KMS-11 (cell line): ENCODE results near the gene PLBD2.
"Not testable (repeated sequence)": the region's sequence is repeated elsewhere in the genome, so short reads cannot be mapped to it uniquely, and the experiment has no call there.

Source experiments
- H2AFZ ChIP-seq: fragments of 200-600 bp; sonication (generic); 2 replicates; pipeline ENCODE4 v1.6.1; 2016; ENCODE audit warnings: antibody characterized with exemption, mixed run types, low read depth
- H3K27ac ChIP-seq: fragments of 200-600 bp; sonication (generic); 2 replicates; pipeline ENCODE4 v1.6.1; 2016; ENCODE audit warnings: mild to moderate bottlenecking, mixed run types
- H3K27me3 ChIP-seq: fragments of 200-600 bp; sonication (generic); 2 replicates; pipeline ENCODE4 v1.6.1; 2017; ENCODE audit warnings: mild to moderate bottlenecking, low read depth, mixed run types, moderate library complexity; ENCODE audit not compliant: insufficient read depth
- H3K36me3 ChIP-seq: fragments of 200-600 bp; sonication (generic); 2 replicates; pipeline ENCODE4 v1.6.1; 2017; ENCODE audit warnings: mild to moderate bottlenecking, mixed run types; ENCODE audit not compliant: insufficient read depth
- H3K4me1 ChIP-seq: fragments of 200-600 bp; sonication (generic); 2 replicates; pipeline ENCODE4 v1.6.1; 2016; ENCODE audit warnings: mild to moderate bottlenecking, low read depth, mixed run types; ENCODE audit not compliant: poor library complexity, severe bottlenecking
- H3K4me2 ChIP-seq: fragments of 200-600 bp; sonication (generic); 2 replicates; pipeline ENCODE4 v1.7.0; 2016; ENCODE audit warnings: mild to moderate bottlenecking, mixed run types
- H3K4me3 ChIP-seq: fragments of 200-600 bp; sonication (generic); IDR thresholded peaks from 2 replicates; pipeline ENCODE4 v1.6.1; 2017; ENCODE audit warnings: low read depth, low read length, mixed read lengths; ENCODE audit not compliant: insufficient read depth
- H3K79me2 ChIP-seq: fragments of 200-600 bp; sonication (generic); 2 replicates; pipeline ENCODE4 v1.6.1; 2016; ENCODE audit warnings: low read depth, mixed run types; ENCODE audit not compliant: insufficient read depth
- H3K9ac ChIP-seq: fragments of 200-600 bp; sonication (generic); 2 replicates; pipeline ENCODE4 v1.6.1; 2016; ENCODE audit warnings: mild to moderate bottlenecking, mixed run types
- H4K20me1 ChIP-seq: fragments of 200-600 bp; sonication (generic); 2 replicates; pipeline ENCODE4 v1.6.1; 2016; ENCODE audit warnings: mild to moderate bottlenecking, mixed run types; ENCODE audit not compliant: insufficient read depth
- TF ChIP-seq, protein P1 (sequence below): fragments of 200-600 bp; sonication (generic); conservative IDR thresholded peaks from 2 replicates; pipeline ENCODE4 v1.6.1; 2017; ENCODE audit warnings: low read depth, mild to moderate bottlenecking, antibody characterized with exemption, low read length, moderate library complexity, mixed read lengths

Gene PLBD2

DNA sequence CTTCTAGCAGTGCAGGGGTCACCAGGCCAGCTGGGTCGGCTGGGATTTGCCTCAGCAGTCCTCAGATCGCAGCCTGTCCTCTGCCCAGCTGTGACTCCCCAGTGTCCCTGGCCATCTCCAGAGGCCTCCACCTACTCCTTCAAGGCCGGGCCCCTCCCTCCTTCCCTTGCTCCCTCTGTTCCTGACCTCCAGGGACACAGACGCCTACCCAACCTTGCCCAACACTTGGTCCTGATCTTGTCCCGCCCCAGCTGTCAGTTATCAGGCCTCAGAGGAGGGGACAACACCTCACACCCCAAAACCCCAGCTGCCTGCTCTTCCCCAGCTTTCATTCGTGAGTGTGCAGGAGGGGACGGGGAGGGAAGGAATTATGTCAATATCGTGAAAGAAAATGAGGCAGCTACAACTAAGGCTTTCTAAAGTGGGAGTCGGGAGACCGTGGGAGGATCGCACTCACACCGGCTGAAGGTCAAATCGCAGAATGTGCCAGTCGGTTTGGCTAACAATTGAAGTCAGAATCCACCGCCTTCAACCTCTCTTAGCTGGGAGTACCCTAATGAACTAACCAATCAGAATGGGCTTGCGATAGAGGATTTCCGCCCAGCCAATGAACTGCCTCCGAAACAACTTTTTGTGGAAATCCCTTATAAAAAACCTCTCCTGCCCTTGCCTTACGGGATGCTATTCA lies 9.4 kb upstream of the PLBD2 start:
- H3K36me3 ChIP-seq = no peaks in the 10 kb centered on the region
- H4K20me1 ChIP-seq = no peaks in the 10 kb centered on the region
- no peak overlapping the region for H3K27ac ChIP-seq
- TF ChIP-seq, protein P1, sequence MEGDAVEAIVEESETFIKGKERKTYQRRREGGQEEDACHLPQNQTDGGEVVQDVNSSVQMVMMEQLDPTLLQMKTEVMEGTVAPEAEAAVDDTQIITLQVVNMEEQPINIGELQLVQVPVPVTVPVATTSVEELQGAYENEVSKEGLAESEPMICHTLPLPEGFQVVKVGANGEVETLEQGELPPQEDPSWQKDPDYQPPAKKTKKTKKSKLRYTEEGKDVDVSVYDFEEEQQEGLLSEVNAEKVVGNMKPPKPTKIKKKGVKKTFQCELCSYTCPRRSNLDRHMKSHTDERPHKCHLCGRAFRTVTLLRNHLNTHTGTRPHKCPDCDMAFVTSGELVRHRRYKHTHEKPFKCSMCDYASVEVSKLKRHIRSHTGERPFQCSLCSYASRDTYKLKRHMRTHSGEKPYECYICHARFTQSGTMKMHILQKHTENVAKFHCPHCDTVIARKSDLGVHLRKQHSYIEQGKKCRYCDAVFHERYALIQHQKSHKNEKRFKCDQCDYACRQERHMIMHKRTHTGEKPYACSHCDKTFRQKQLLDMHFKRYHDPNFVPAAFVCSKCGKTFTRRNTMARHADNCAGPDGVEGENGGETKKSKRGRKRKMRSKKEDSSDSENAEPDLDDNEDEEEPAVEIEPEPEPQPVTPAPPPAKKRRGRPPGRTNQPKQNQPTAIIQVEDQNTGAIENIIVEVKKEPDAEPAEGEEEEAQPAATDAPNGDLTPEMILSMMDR = no peak
- no peaks in the 10 kb centered on the region for H3K27me3 ChIP-seq
- no peak overlapping the region for H3K9ac ChIP-seq
- no peaks in the 10 kb centered on the region for H3K4me1 ChIP-seq
- H3K79me2 ChIP-seq = no peaks in the 10 kb centered on the region
- H3K4me2 ChIP-seq = no peak overlapping the region
- H2AFZ ChIP-seq = no peak overlapping the region
- no peak overlapping the region for H3K4me3 ChIP-seq

DNA sequence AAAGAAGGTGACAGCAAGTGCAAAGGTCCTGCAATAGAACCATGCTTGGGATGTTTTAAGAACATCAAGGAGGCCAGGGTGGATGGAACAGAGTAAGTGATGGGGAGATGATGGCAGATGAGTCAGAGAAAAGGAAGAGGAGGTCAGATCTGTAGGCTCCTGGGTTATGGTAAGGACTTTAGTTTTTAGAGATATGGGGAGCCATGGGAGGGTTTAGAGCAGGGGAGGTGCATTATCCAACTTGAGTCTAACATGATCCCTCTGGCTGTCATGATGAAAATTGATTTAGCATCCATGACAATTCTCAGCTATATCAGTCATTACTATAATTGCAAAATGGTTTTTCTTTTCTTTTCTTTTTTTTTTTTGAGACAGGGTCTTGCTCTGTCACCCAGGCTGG lies 7.3 kb upstream of the PLBD2 start:
- H3K27me3 ChIP-seq = no peaks in the 10 kb centered on the region
- H3K36me3 ChIP-seq = no peaks in the 10 kb centered on the region
- no peak overlapping the region for H3K4me2 ChIP-seq
- TF ChIP-seq, protein P1 = no peak
- no peaks in the 10 kb centered on the region for H3K4me1 ChIP-seq
- H2AFZ ChIP-seq = no peak overlapping the region
- H3K27ac ChIP-seq = no peak overlapping the region
- H3K9ac ChIP-seq = no peak overlapping the region
- no peaks in the 10 kb centered on the region for H3K79me2 ChIP-seq
- H3K4me3 ChIP-seq = no peak overlapping the region
- no peaks in the 10 kb centered on the region for H4K20me1 ChIP-seq

DNA sequence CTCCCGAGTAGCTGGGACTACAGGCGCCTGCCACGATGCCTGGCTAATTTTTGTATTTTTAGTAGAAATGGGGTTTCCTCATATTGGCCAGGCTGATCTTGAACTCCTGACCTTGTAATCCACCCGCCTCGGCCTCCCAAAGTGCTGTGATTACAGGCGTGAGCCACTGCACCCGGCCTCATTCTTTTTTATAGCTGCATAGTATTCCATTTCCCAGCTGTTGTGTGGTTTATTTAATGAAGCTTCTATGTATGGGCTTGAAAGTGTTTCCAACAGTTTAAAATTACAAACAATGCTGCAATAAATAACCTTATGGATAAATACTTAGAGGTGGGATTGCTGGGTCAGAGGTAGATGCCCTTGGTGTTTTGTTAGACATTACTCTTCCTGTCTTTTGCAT lies 4.2 kb upstream of the PLBD2 start:
- H3K9ac ChIP-seq, H3K79me2 ChIP-seq, H3K27me3 ChIP-seq, H3K4me2 ChIP-seq, H3K27ac ChIP-seq, H4K20me1 ChIP-seq, H3K4me3 ChIP-seq, H3K36me3 ChIP-seq, H3K4me1 ChIP-seq, H2AFZ ChIP-seq: not testable (repeated sequence)

DNA sequence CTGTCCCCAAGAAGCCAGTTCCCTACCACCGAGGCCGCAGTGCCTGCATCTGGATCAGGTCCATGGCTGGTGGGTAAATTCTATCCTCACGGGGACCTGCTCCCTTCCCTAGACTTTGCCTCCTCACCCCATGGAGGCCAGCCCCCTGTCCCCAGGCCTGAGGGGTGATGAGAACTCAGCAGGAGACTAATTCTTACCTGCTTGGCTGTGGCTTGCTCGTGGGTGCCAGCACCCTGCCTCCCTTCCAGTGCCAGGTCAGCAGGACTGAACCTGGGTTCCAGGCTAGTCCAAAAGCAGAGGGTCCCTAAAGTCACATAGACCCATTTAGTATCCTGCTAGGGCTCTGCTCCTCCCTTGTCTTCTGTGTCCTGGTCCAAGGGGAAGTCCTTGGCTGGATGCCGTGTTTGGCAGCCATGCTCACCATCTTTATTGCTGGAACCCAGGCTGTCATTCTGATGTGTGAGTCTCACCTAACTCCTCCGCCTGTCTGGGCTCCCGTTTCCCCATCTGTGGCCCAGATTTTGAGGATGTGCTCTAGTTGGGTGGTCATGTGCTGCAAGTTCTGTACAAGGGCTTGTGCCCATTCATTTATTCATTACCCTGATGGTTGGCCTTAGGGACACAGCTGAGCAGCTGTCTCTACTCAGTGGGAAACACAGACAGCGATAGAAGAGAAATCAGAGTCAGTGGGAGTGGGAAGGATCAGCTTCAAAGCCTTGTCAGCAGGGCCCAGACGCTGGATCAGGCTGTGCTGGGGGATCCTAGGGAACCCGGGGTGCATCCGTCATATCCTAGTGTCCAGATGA lies 949 bp downstream of the PLBD2 start:
- no peaks in the 10 kb centered on the region for H3K79me2 ChIP-seq
- TF ChIP-seq, protein P1 = no peak
- H4K20me1 ChIP-seq = no peaks in the 10 kb centered on the region
- H3K4me2 ChIP-seq = peak overlapping the region; percentile 63
- H3K36me3 ChIP-seq = no peaks in the 10 kb centered on the region
- H3K9ac ChIP-seq = peak overlapping the region; percentile 49; the same call in 1 of the 2 replicates
- H2AFZ ChIP-seq = peak overlapping the region; percentile 69; the same call in 1 of the 2 replicates
- no peaks in the 10 kb centered on the region for H3K27me3 ChIP-seq
- H3K27ac ChIP-seq = no peak overlapping the region
- H3K4me1 ChIP-seq = no peaks in the 10 kb centered on the region
- no peak overlapping the region for H3K4me3 ChIP-seq
